ENCODE data around the gene SIRPB2.

The SIRPB2 gene

GRCh38 chr20:1491281-1491840, at the start of gene SIRPB2:
TSS of gene SIRPB2 (minus strand) at chr20:1491420. CDS start at chr20:1491359, 61 bp downstream.
- no peak for FAIRE-seq

DNA sequence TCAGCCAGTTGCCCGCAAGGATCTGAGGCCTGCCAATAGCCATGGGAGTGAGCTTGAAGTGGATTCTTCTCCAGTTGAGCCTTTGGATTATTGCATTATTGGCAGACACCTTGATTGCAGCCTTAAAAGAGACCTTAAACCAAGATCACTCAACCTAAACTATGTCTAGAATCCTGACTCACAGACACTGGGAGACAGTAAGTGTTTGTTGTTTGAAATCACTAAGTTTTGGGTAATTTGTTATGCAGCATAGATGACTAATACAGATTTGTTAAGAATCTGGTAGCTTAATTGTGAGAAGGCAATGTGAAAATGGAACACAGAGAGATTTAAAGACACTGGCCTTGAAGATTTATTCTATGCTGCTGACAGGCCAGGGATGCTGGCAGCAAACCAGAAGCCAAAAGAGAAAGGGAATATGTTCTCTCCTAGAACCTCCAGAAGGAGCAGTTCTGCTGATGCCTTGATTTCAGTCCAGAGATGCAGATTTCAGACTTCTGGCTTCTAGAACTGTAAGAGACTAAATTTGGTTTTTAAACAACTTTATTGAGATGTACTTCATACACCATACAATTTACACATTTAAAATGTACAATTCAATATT, 48.7 kb upstream of the SIRPB2 start:
- FAIRE-seq, result no peak

GRCh38 chr20:1538655-1539054, 47.4 kb upstream of the SIRPB2 start:
- no peak for FAIRE-seq

DNA sequence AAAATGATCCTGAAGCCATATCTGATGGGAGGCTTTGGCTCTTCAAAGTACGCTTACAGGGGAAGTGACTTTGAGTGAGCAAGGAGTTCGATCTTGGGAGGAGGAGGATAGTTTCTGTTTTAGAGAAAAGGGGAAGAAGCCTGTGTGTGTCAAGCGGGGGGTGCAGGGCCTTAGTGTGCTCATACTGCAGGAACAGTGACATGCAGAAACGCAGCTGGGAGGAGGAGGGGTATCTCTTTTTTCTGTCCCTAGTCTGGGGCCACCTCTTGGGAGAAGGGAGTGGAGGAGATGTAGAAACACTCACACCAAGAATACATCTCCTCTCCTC, 46.5 kb upstream of the SIRPB2 start:
- FAIRE-seq, result no peak

GRCh38 chr20:1536893-1537730, 45.9 kb upstream of the SIRPB2 start:
- no peak for FAIRE-seq

GRCh38 chr20:1535420-1536175, 44.4 kb upstream of the SIRPB2 start:
- no peak for FAIRE-seq

GRCh38 chr20:1534526-1534925, 43.3 kb upstream of the SIRPB2 start:
- FAIRE-seq, result no peak

DNA sequence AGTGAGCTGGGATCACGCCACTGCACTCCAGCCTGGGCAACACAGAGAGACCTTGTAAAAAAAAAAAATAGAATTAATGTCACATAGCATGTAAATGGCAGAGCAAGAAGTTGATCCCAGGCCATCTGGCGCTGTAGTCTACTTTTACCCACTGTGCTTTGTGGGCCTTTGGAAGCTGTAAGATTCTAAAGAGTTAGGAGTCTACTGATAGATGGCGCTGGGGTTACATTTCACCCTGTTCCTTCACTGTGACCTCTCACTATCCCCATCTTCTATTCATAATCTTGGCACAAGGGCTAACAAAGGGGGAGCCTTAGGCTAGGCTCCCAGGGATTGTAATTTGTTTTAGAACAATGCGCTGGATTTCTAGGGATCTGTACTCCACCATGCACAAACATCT, 41.8 kb upstream of the SIRPB2 start:
- FAIRE-seq, result no peak

- no peak for FAIRE-seq
Measured at GRCh38 chr20:1528811-1529210, 37.6 kb upstream of the SIRPB2 start.

GRCh38 chr20:1527923-1528322, 36.7 kb upstream of the SIRPB2 start:
- peak; percentile 23 for FAIRE-seq

- no peak for FAIRE-seq
Measured at GRCh38 chr20:1526896-1527295, 35.7 kb upstream of the SIRPB2 start.

- FAIRE-seq, result no peak
Measured at GRCh38 chr20:1526310-1526709, 35.1 kb upstream of the SIRPB2 start.

DNA sequence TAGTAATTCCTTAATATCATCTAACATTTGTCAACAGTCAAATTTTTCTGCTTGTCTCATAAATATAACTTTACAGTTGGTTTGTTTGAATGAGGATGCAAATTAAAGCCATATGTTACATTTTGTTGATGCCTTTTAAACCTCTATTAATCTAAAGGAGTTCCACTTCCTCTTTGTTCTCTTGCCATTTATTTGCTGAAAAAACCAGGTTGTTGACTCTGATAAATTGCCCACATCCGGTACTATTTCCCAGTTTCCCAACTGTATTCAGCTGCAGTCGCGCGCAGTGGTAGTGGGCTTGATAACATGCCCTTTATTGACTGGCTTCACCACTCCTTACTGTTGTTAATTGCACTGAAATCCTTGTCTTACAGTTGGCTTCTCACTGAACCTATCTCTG, 32.8 kb upstream of the SIRPB2 start:
- FAIRE-seq, result no peak

GRCh38 chr20:1517010-1517409, 25.8 kb upstream of the SIRPB2 start:
- FAIRE-seq, result no peak

DNA sequence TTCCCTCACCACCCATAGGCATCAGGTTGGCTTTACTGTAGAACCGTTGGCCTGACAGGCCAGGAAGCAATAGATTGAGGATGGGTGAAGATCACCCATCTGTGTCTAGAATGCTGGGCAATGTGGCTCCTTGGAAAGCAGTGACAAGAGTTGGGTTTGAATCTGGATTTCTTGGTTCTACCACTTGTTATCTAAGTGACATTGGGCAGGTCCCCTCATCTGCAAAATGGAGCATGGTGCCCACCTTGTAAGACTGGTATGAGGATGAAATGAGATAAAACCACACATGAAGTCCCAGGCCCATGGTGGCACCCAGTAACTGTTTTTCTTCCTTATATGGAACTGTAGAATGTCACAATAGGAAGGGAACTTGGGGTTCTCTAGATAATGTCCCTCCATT, 22.6 kb upstream of the SIRPB2 start:
- no peak for FAIRE-seq

- FAIRE-seq, result no peak
Measured at GRCh38 chr20:1509237-1509636, 18.0 kb upstream of the SIRPB2 start.

- FAIRE-seq, result no peak
Measured at GRCh38 chr20:1508574-1508973, 17.4 kb upstream of the SIRPB2 start.

DNA sequence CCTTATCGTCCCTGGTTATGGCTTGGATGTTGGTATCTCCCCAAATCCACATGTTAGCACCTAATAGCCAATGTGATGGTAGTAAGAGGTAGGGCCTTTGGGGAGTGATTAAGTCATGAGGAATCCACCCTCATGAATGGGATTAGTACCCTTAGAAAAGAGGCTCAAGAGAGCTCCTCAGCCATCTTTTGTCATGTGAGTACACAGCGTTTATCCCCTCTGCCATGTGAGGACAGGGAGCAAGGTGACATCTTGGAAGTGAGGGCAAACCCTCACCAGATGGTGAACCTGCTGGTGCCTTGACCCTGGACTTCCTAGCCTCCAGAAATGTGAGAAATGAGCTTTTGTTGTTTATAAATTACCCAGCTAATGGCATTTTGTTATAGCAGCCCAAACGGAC, 16.1 kb upstream of the SIRPB2 start:
- FAIRE-seq, result no peak

GRCh38 chr20:1505871-1506270, 14.7 kb upstream of the SIRPB2 start:
- FAIRE-seq, result no peak

GRCh38 chr20:1505361-1505760, 14.1 kb upstream of the SIRPB2 start:
- FAIRE-seq, result no peak

DNA sequence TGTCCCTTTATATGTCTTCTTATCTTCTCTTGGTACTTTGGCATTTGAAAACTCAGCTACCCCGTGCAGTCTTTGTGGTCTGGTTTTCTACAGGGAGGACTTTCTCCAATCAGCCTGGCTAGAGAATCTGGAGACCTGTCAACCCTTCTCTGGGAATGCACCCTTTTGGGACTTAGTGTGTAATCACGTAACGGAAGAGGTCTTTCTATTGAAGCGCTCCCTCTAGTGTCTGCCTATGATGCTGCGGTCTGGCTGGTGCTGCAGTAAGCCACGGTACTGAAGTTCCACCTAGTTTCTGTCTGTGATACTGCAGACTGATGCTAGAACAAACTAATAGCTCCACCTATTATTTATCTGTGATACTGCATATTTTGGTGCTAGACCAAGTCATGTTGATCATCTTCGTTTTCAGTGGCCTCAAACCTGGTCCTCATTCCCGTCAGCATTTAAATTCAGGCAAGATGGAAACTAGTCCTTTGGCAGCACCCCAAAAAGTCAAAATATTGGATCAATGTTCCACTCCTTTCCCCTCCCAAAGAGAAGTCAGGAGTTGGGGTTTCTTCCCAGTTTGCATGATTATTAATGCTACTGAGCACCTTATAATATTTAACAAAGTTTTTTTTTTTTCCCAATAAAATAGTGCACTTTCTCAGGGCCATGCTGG, 12.5 kb upstream of the SIRPB2 start:
- peak; percentile 88 for FAIRE-seq

- FAIRE-seq, result no peak
Measured at GRCh38 chr20:1500496-1500895, 9.3 kb upstream of the SIRPB2 start.
